GM21786 (cell line): ENCODE data around the gene PLVAP.

Experiments used
- ATAC-seq: cut with Tn5 transposase; IDR thresholded peaks from one replicate; pipeline ENCODE4 v1.9.1; 2021; ENCODE audit not compliant: unreplicated experiment

The PLVAP gene

DNA sequence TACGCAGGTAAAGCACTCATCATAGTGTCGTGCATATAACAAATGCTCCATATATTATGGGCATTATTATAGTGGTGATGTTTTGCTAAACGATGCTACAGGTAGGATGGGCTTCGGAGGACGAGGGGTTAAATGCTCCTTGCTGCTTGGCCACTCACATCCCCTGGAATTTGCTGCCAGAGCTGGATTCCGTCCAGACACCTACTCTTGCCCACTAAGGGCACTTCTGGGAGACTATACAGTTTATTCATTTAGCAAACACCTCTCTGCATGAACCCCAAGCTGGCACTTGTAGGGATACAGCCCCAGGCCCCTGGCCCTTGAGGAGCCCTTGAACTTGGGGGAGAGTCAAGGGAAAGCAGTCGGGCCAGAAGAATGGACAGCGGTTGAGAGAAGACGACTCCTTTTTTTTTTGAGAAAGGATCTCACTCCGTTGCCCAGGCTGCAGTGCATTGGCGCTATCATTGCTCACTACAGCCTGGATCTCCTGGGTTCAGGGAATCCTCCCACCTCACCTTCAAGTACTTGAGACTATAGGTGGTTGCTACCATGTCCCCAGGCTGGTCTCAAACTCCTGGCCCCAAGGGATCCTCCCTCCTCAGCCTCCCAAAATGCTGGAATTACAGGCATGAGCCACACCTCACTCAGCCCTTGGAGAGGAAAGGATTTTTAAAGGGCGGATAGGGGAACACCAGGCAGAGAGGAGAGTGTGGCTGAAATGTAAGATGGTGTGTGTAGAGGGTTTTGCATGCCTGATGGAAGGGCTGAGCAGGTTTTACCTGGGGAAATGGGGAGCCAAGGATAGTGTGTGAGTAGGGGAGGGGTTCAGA, 72.5 kb downstream of the PLVAP start:
- ATAC-seq: no peak

GRCh38 chr19:17303940-17304267, 73.2 kb downstream of the PLVAP start:
- ATAC-seq: no peak

DNA sequence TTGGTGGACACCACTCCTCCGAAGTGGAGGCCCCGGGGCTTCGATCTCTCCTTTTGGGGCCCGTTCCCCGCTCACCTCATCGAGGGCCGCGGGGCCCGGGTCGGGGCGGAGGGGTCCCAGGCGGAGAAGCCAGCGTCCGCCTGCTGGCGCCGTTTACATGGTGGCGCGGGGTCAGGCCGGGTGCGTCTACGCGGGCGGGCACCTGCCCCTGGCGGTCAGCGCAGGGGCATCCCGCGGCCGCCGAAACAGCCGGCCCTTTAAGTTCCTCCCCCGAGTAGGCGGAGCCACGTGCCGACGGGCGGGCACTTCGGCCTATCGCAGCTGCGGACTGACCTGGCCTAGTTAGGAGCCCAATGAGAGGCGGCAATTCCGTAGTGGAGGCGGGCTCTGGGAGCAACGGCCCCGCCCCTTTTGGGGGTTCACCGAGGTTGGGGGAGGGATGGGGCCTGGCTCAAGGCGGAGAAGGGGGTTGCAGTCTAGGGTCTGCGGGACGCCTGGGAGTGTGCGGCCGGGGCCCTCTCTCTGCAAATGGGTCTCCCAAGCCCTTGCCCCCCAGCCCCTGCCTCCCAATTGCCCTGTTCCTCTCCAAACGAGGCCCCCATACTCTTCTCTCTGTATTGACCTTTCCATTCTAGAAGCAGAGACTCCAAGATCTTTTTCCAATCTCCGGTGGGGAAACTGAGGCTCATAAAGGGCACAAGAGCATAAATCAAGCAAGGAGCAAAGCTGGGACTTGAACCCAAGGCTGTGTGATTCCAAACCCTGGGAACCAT, 73.8 kb downstream of the PLVAP start, which contains the start of gene ABHD8:
Gene ABHD8 (minus strand): TSS at position 259 of the 773 bp plus-strand sequence. CDS start 1,809 bp downstream, outside the sequence.
- ATAC-seq: peak; percentile 40

- ATAC-seq: no peak
Observed at GRCh38 chr19:17302391-17303166, 74.6 kb downstream of the PLVAP start.
